Osteoblast (primary cell): ENCODE measurements around the gene SIRT5. TPM values are rescaled to one million over a fixed set of nuclear protein-coding genes. Genes with fewer than 3 reads are reported as not detected.

Experiments
- DNase-seq: peaks from one replicate; pipeline ENCODE4 v3.0.0; 2011; ENCODE audit warnings: low spot score, mixed read lengths; ENCODE audit not compliant: insufficient read length; ENCODE audit errors: missing footprints
- H2AFZ ChIP-seq: 2 replicates; pipeline ENCODE4 v1.6.0; 2011; ENCODE audit warnings: mild to moderate bottlenecking, low read length
- H3K27ac ChIP-seq: 2 replicates; pipeline ENCODE4 v1.5.1; 2011; ENCODE audit warnings: mild to moderate bottlenecking, low read depth, low read length, moderate library complexity
- H3K27me3 ChIP-seq: 2 replicates; pipeline ENCODE4 v1.6.0; 2012; ENCODE audit warnings: mild to moderate bottlenecking, control low read depth, inconsistent platforms, low read length, moderate library complexity; ENCODE audit not compliant: insufficient read depth
- H3K36me3 ChIP-seq: 2 replicates; pipeline ENCODE4 v1.5.1; 2011; ENCODE audit warnings: mild to moderate bottlenecking, low read length, control low read depth, moderate library complexity; ENCODE audit not compliant: insufficient read depth
- H3K4me1 ChIP-seq: 2 replicates; pipeline ENCODE4 v1.5.1; 2011; ENCODE audit warnings: mild to moderate bottlenecking, low read length, control low read depth, moderate library complexity; ENCODE audit not compliant: insufficient read depth
- H3K4me2 ChIP-seq: 2 replicates; pipeline ENCODE4 v1.6.0; 2011; ENCODE audit warnings: mild to moderate bottlenecking, low read length; ENCODE audit not compliant: insufficient read depth
- H3K4me3 ChIP-seq: fragments of 200-600 bp; sonication (generic); 3 replicates; pipeline ENCODE4 v1.5.1; 2012; ENCODE audit warnings: mild to moderate bottlenecking, low read length, inconsistent platforms; ENCODE audit not compliant: insufficient read depth
- H3K79me2 ChIP-seq: 2 replicates; pipeline ENCODE4 v1.6.0; 2012; ENCODE audit warnings: mild to moderate bottlenecking, low read length, control low read depth, inconsistent platforms; ENCODE audit not compliant: insufficient read depth
- H3K9me3 ChIP-seq: 2 replicates; pipeline ENCODE4 v1.5.1; 2011; ENCODE audit warnings: low read depth, low read length, control low read depth
- H4K20me1 ChIP-seq: 2 replicates; pipeline ENCODE4 v1.6.0; 2012; ENCODE audit warnings: mild to moderate bottlenecking, low read length, control low read depth; ENCODE audit not compliant: insufficient read depth
- CTCF ChIP-seq: IDR thresholded peaks from 2 replicates; pipeline ENCODE4 v1.5.1; 2011; ENCODE audit warnings: mild to moderate bottlenecking, low read depth, low read length, moderate library complexity; ENCODE audit errors: extremely low read depth
- total RNA-seq: library from RNA; depleted of rRNA; stranded (reverse); fragments of >200 nt; gene quantifications from 2 replicates; pipeline ENCODE4 v1.2.3, GENCODE V29; 2012

Gene SIRT5
- total RNA-seq, 1 donor: 9.0 TPM

DNA sequence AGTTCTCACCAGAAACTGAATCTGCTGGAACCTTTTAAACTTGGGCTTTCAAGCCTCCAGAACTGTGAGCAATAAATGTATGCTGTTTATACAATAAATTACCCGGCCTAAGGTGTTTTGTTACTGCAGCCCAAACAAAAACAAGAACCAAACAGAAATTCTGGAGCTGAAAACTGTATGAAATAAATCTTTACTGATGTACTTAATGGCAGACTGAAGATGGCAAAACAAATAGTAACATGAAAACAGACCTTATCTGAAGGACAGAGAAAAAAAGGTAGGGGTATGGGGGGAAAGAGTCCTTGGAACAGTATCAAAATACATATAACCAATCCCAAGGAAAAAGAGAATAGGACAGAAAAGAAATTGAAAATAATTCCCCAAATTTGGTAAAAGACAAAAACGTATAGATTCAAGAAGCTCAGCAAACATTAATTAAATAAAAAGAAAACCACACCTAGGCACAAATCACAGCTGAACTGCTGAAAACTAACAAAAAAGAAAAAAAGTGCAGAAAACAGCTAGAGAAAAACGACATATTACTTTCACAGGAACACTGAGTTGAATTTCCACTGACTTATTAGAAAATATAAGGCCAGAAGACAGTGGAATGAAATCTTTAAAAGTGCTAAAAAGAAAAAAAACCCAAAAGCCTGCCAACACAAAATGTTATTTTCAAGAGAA is 88.4 kb downstream of the SIRT5 start:
- TF ChIP-seq CTCF: no peak
- Histone ChIP-seq H3K4me2 (no peak overlapping the region), H3K27ac (no peak overlapping the region), H4K20me1 (peaks cover 50% of the 10 kb centered on the region), H3K36me3 (no peaks in the 10 kb centered on the region), H3K4me3 (no peak overlapping the region), H3K9me3 (no peaks in the 10 kb centered on the region), H3K4me1 (no peaks in the 10 kb centered on the region), H3K79me2 (peaks cover 96% of the 10 kb centered on the region), H2AFZ (no peak overlapping the region), H3K27me3 (no peaks in the 10 kb centered on the region)
- no peak for DNase-seq

- Histone ChIP-seq H3K79me2 (peaks cover 100% of the 10 kb centered on the region), H3K4me3 (no peak overlapping the region), H3K4me1 (no peaks in the 10 kb centered on the region), H3K36me3 (no peaks in the 10 kb centered on the region), H3K27me3 (no peaks in the 10 kb centered on the region), H3K4me2 (no peak overlapping the region), H2AFZ (no peak overlapping the region), H4K20me1 (peaks cover 50% of the 10 kb centered on the region), H3K9me3 (no peaks in the 10 kb centered on the region), H3K27ac (no peak overlapping the region)
- no peak for DNase-seq
- TF ChIP-seq CTCF: no peak
Observed at GRCh38 chr6:13663986-13664385, 89.6 kb downstream of the SIRT5 start.

Other genes with a start within 250 kb of the SIRT5 start
- gene TBC1D7, start 246.1 kb upstream of the SIRT5 start, total RNA-seq: 18.8 and 25.3 TPM in 2 replicates
- 2.9 and 3.6 TPM in 2 replicates for gene GFOD1, start 87.0 kb upstream of the SIRT5 start, total RNA-seq
- 43.0 and 44.9 TPM in 2 replicates for gene NOL7, start 40.7 kb downstream of the SIRT5 start, total RNA-seq
- gene RANBP9, start 137.2 kb downstream of the SIRT5 start, total RNA-seq: 53.9 and 55.1 TPM in 2 replicates
- gene MCUR1, start 240.0 kb downstream of the SIRT5 start, total RNA-seq: 13.6 and 14.8 TPM in 2 replicates